ENCODE results near the gene TMCC1.

DNA sequence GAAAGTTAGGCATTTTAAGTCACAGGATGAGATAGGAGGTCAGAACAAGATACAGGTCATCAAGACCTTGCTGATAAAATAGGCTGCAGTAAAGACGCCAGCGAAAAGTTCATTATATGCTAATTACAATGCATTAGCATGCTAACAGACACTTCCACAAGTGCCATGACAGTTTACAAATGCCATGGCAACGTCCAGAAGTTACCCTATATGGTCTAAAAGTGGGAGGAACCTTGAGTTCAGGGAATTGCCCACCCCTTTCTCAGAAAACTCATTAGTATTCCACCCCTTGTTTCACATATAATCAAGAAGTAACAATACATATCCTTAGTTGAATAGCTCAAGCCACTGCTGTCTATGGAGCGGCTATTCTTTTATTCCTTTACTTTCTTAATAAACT lies 194.3 kb downstream of the TMCC1 start:
- TF ChIP-seq, protein P1, sequence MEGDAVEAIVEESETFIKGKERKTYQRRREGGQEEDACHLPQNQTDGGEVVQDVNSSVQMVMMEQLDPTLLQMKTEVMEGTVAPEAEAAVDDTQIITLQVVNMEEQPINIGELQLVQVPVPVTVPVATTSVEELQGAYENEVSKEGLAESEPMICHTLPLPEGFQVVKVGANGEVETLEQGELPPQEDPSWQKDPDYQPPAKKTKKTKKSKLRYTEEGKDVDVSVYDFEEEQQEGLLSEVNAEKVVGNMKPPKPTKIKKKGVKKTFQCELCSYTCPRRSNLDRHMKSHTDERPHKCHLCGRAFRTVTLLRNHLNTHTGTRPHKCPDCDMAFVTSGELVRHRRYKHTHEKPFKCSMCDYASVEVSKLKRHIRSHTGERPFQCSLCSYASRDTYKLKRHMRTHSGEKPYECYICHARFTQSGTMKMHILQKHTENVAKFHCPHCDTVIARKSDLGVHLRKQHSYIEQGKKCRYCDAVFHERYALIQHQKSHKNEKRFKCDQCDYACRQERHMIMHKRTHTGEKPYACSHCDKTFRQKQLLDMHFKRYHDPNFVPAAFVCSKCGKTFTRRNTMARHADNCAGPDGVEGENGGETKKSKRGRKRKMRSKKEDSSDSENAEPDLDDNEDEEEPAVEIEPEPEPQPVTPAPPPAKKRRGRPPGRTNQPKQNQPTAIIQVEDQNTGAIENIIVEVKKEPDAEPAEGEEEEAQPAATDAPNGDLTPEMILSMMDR (IDR thresholded peaks at IDR 0.05) = no peak
- no peak for TF ChIP-seq POLR2A (IDR thresholded peaks at IDR 0.05)
- no peak for TF ChIP-seq POLR2AphosphoS5 (IDR thresholded peaks at IDR 0.05)
- TF ChIP-seq EP300 (IDR thresholded peaks at IDR 0.05) = no peak
